Measurements from ENCODE around the gene EFHC2. TPM values are rescaled to one million over a fixed set of nuclear protein-coding genes. Genes with fewer than 3 reads are reported as not detected.

The EFHC2 gene
- total RNA-seq, 2 donors from 2014 or later, result 1.3 to 2.2 TPM

GRCh38 chrX:44319550-44319949 is 23.9 kb downstream of the EFHC2 start:
- no peaks in the 10 kb centered on the region for H3K27me3 ChIP-seq (ENCODE audit: control insufficient read depth, insufficient read depth, low read length, poor library complexity, severe bottlenecking)
- 100% methylated on average over 1 of the region's 1 CpG; no CpG with 5 or more reads in 1 of the 2 experiments for WGBS, 2 experiments (ENCODE audit: insufficient coverage in 1 of 2, insufficient read length in 1 of 2)
- no peak overlapping the region for H3K27ac ChIP-seq (ENCODE audit: low read depth, low read length)
- Mint-ChIP-seq H3K9me3 (peaks cover 77% of the 10 kb centered on the region), H3K4me3 (no peak overlapping the region), H3K4me1 (no peaks in the 10 kb centered on the region), H3K27ac (no peak overlapping the region), H3K36me3 (ENCODE audit: low read depth) (no peaks in the 10 kb centered on the region), H3K27me3 (ENCODE audit: insufficient read depth) (no peaks in the 10 kb centered on the region)
- no peaks in the 10 kb centered on the region for H3K4me1 ChIP-seq (ENCODE audit: control insufficient read depth, insufficient read depth, low read length)
- H3K9ac ChIP-seq (ENCODE audit: extremely low read depth, low read length, poor library complexity, severe bottlenecking), result no peak overlapping the region
- no peak overlapping the region for H3K4me3 ChIP-seq (ENCODE audit: low read length)
- no peak for DNase-seq
- TF ChIP-seq, protein P1, sequence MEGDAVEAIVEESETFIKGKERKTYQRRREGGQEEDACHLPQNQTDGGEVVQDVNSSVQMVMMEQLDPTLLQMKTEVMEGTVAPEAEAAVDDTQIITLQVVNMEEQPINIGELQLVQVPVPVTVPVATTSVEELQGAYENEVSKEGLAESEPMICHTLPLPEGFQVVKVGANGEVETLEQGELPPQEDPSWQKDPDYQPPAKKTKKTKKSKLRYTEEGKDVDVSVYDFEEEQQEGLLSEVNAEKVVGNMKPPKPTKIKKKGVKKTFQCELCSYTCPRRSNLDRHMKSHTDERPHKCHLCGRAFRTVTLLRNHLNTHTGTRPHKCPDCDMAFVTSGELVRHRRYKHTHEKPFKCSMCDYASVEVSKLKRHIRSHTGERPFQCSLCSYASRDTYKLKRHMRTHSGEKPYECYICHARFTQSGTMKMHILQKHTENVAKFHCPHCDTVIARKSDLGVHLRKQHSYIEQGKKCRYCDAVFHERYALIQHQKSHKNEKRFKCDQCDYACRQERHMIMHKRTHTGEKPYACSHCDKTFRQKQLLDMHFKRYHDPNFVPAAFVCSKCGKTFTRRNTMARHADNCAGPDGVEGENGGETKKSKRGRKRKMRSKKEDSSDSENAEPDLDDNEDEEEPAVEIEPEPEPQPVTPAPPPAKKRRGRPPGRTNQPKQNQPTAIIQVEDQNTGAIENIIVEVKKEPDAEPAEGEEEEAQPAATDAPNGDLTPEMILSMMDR (conservative IDR thresholded peaks at IDR 0.05), result no peak
- no peaks in the 10 kb centered on the region for H3K9me3 ChIP-seq (ENCODE audit: control insufficient read depth, low read length)
- no peaks in the 10 kb centered on the region for H3K36me3 ChIP-seq (ENCODE audit: control insufficient read depth, insufficient read depth, low read length)

DNA sequence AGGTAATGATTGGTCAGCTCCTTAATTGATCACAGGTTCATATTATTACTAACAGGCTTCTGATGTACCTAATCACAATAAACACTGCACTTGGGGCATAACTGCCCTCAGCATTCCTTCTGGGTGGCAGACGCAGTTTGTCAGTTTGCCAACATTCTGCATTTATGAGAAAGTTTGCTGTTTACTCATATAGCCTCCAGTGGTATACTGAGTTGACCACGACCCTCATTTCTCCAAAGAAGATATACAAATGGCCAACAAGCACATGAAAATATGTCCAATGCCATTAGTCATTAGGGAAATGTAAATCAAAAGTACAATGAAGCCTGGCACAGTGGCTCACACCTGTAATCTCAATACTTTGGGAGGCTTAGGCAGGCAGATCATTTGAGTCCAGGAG is 26.3 kb downstream of the EFHC2 start:
- Histone ChIP-seq H3K27me3 (ENCODE audit: control insufficient read depth, insufficient read depth, low read length, poor library complexity, severe bottlenecking) (no peaks in the 10 kb centered on the region), H3K9ac (ENCODE audit: extremely low read depth, low read length, poor library complexity, severe bottlenecking) (no peak overlapping the region), H3K9me3 (ENCODE audit: control insufficient read depth, low read length) (no peaks in the 10 kb centered on the region), H3K4me1 (ENCODE audit: control insufficient read depth, insufficient read depth, low read length) (no peaks in the 10 kb centered on the region), H3K36me3 (ENCODE audit: control insufficient read depth, insufficient read depth, low read length) (no peaks in the 10 kb centered on the region), H3K27ac (ENCODE audit: low read depth, low read length) (no peak overlapping the region), H3K4me3 (ENCODE audit: low read length) (no peak overlapping the region)
- no peak for DNase-seq
- TF ChIP-seq, protein P1 (conservative IDR thresholded peaks at IDR 0.05), result no peak
- Mint-ChIP-seq H3K27ac (no peak overlapping the region), H3K9me3 (peaks cover 65% of the 10 kb centered on the region), H3K4me3 (no peak overlapping the region), H3K36me3 (ENCODE audit: low read depth) (no peaks in the 10 kb centered on the region), H3K4me1 (peaks cover 1% of the 10 kb centered on the region), H3K27me3 (ENCODE audit: insufficient read depth) (no peaks in the 10 kb centered on the region)
- WGBS, 2 experiments (ENCODE audit: insufficient coverage in 1 of 2, insufficient read length in 1 of 2), result 91% methylated on average over 1 of the region's 2 CpGs; no CpG with 5 or more reads in 1 of the 2 experiments

DNA sequence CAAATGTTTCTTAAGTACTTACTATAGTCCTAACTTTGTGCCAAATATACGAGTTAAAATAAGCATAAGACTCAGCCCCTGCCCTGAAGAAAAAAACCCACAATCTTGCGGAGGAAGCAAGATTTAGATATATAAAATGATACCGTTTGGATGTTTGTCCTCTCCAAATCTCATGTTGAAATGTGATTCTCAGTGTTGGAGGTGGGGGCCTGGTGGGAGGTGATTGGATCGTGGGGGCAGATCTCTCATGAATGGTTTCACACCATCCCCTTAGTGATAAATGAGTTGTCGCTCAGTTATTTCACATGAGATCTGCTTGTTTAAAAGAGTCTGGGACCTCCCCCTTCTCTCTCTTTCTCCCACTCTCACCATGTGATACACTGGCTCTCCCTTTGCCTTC is 28.7 kb downstream of the EFHC2 start:
- no peaks in the 10 kb centered on the region for H3K36me3 Mint-ChIP-seq (ENCODE audit: low read depth)
- 100% methylated on average over 4 of the region's 5 CpGs; no CpG with 5 or more reads in 1 of the 2 experiments for WGBS, 2 experiments (ENCODE audit: insufficient coverage in 1 of 2, insufficient read length in 1 of 2)
- DNase-seq, result no peak
- TF ChIP-seq, protein P1 (conservative IDR thresholded peaks at IDR 0.05), result no peak
- no peak overlapping the region for H3K27ac ChIP-seq (ENCODE audit: low read depth, low read length)
- no peak overlapping the region for H3K4me3 ChIP-seq (ENCODE audit: low read length)
- H3K4me1 ChIP-seq (ENCODE audit: control insufficient read depth, insufficient read depth, low read length), result no peaks in the 10 kb centered on the region
- H3K9me3 Mint-ChIP-seq, result peaks cover 64% of the 10 kb centered on the region
- H3K9me3 ChIP-seq (ENCODE audit: control insufficient read depth, low read length), result no peaks in the 10 kb centered on the region
- no peaks in the 10 kb centered on the region for H3K27me3 Mint-ChIP-seq (ENCODE audit: insufficient read depth)
- H3K36me3 ChIP-seq (ENCODE audit: control insufficient read depth, insufficient read depth, low read length), result no peaks in the 10 kb centered on the region
- H3K4me1 Mint-ChIP-seq, result peaks cover 1% of the 10 kb centered on the region
- no peak overlapping the region for H3K27ac Mint-ChIP-seq
- H3K9ac ChIP-seq (ENCODE audit: extremely low read depth, low read length, poor library complexity, severe bottlenecking), result no peak overlapping the region
- H3K27me3 ChIP-seq (ENCODE audit: control insufficient read depth, insufficient read depth, low read length, poor library complexity, severe bottlenecking), result no peaks in the 10 kb centered on the region
- H3K4me3 Mint-ChIP-seq, result no peak overlapping the region

Measured in endodermal cell (in vitro differentiated cells).